GM21515 (cell line): ENCODE data around the gene GALNT11.

ENCODE experiments used
- ATAC-seq: cut with Tn5 transposase; IDR thresholded peaks from one replicate; pipeline ENCODE4 v1.9.1; 2021; ENCODE audit not compliant: unreplicated experiment

Gene GALNT11

GRCh38 chr7:152144557-152145245 lies 119.2 kb downstream of the GALNT11 start:
- ATAC-seq, result no peak

- no peak for ATAC-seq
Observed at GRCh38 chr7:152145853-152146466, 120.5 kb downstream of the GALNT11 start.

GRCh38 chr7:152148706-152149105 lies 123.2 kb downstream of the GALNT11 start:
- ATAC-seq, result no peak

- no peak for ATAC-seq
Observed at GRCh38 chr7:152149363-152149762, 123.9 kb downstream of the GALNT11 start.

- no peak for ATAC-seq
Observed at GRCh38 chr7:152152267-152152666, 126.8 kb downstream of the GALNT11 start.

- ATAC-seq, result peak; percentile 90
Observed at GRCh38 chr7:152158801-152159587, 133.5 kb downstream of the GALNT11 start.

GRCh38 chr7:152161171-152161570 lies 135.7 kb downstream of the GALNT11 start:
- no peak for ATAC-seq

GRCh38 chr7:152162287-152162686 lies 136.8 kb downstream of the GALNT11 start:
- ATAC-seq, result no peak
